ENCODE data around the gene SLC15A5. TPM values are rescaled to one million over a fixed set of nuclear protein-coding genes. Genes with fewer than 3 reads are reported as not detected.

The SLC15A5 gene, protein sequence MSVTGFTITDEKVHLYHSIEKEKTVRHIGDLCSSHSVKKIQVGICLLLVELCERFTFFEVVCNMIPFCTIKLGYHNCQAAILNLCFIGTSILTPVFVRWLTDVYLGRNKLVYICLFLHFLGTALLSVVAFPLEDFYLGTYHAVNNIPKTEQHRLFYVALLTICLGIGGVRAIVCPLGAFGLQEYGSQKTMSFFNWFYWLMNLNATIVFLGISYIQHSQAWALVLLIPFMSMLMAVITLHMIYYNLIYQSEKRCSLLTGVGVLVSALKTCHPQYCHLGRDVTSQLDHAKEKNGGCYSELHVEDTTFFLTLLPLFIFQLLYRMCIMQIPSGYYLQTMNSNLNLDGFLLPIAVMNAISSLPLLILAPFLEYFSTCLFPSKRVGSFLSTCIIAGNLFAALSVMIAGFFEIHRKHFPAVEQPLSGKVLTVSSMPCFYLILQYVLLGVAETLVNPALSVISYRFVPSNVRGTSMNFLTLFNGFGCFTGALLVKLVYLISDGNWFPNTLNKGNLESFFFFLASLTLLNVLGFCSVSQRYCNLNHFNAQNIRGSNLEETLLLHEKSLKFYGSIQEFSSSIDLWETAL
- not detected in 2 replicates for total RNA-seq

DNA sequence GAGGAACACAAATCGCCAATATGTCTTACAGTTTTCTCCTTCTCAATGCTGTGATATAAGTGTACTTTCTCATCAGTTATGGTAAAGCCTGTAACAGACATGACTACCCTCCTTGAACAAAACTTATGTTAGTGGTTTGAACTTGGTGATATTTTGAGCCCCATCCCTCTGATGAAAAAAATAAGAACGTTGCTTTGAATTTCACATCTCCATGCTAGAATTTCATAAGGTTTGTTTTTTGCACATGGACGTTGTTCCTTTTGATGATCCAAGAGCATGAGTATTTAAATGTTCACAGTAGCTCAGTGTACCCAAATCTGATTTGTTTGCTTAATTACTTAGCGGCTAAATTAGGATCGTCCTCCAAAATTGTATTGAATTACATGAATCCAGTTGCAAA lies at the start of gene SLC15A5:
Gene SLC15A5 (minus strand): TSS at position 101 of the 400 bp plus-strand sequence. CDS start 0 bp downstream, at position 101.
- DNase-seq (ENCODE audit: low read depth in 2 of 2) = no peak

DNA sequence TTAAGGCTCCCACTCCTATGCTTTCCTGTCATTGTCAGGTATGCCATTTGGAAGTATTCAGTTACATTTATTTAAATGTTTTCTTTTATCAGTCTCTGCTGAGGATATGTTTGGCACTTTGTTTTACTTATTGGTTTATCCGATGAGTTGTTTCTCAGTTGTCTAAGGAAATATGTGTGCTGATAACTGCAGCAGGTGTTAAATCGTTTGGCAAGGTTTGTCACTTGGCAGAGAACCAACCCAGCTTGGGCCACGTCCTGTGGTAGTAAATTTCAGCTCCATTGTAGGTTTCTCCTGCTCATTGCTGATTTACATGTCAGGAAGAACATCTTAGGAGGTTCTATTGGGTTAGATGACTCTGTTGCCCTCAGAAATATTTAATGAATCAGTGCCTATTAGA lies 47.9 kb upstream of the SLC15A5 start:
- DNase-seq (ENCODE audit: low read depth in 2 of 2) = peak in 1 of 2 donors; percentile 25

DNA sequence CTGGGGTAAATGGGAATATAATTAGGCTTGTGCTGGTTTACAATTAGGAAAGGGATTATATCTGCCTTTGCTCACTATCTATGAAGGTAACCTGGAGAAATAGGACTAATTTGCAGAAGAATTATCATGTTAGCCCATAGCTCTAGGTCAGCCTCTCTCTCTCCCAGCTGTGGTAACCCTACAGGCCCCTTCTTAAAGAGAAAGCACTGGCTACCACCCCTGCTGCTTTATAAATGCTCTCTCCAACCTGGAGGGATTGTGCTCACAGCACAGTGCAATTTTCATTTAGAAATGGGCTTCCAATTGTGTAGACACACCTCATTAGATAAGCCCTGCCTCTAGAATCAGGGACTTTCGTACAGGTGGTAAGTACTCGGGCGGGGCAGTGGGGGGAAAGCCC lies 47.3 kb upstream of the SLC15A5 start:
- no peak for DNase-seq (ENCODE audit: low read depth in 2 of 2)

DNA sequence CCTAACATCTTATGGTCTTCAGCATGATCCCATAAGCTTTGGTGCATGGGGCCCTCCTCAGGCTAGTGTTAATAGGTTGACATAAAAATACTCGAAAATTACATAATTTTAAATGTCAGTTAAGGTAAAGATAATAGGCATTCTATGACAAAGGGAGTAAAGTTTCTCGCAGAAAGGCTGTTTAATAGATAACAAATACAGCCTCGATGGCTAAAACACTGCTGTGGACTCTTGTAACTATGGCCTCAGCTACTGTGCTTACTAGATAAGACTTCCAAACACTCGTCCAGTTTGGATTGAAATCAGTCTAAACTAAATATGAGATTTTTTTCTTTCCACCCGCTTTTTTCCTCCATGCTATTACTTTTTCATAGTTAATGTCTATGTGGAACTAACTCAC lies 46.8 kb upstream of the SLC15A5 start:
- DNase-seq (ENCODE audit: low read depth in 2 of 2) = no peak

DNA sequence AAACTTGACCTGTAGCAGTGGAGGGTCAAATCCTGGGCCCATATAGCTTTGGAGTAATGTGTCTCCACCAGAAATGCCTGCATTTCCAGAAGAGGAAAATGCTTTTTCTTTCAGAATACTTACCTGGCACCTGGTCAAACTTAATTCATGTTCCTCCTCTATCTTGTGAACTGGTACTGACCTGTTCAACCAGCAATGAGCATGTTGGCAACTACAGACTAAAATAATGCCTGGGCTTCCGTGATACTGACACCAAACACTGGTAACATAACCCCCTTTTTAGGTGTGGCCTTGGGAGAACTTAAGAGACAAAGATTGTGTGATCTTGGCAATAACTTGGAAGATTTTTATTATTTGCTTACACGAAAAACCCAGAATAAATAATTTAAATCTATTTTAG lies 46.2 kb upstream of the SLC15A5 start:
- DNase-seq (ENCODE audit: low read depth in 2 of 2) = no peak

DNA sequence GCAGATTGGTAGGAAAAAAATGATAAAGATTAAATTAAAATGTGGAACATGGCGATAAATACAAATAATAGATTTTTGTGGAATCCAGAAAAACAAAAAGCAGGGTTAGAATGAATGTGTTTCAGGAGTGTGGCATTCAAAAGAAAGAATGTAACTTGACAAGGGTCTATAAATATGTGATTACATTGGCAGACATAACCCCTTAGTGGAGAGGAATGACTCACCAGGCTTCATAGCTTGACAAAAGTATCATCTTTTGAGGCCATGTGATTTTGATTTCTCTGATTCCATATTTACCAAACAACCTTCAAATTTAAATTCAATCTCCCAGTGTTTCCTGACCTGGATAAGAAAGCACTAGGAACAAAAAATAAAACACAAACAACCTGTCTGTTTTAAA lies 45.5 kb upstream of the SLC15A5 start:
- DNase-seq (ENCODE audit: low read depth in 2 of 2) = no peak

DNA sequence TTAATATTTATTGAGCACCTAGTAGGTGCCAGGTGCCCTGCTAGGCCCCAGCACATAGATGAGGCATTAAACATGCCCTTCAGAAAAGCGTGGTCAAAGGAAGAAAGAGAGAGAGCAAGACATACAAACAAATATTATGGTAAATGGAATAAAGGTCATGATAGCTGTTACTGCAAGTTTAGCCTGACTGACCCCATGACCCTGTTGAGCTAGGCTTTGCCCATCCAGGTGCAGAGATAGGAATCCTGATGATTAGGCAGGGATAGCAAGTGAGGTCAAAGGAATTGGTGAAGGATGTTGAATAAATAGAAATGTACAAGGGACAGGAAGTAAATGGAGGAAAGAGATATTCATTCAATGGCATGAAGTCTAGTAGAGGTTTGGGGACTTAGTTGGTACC lies 33.4 kb upstream of the SLC15A5 start:
- no peak for DNase-seq (ENCODE audit: low read depth in 2 of 2)

DNA sequence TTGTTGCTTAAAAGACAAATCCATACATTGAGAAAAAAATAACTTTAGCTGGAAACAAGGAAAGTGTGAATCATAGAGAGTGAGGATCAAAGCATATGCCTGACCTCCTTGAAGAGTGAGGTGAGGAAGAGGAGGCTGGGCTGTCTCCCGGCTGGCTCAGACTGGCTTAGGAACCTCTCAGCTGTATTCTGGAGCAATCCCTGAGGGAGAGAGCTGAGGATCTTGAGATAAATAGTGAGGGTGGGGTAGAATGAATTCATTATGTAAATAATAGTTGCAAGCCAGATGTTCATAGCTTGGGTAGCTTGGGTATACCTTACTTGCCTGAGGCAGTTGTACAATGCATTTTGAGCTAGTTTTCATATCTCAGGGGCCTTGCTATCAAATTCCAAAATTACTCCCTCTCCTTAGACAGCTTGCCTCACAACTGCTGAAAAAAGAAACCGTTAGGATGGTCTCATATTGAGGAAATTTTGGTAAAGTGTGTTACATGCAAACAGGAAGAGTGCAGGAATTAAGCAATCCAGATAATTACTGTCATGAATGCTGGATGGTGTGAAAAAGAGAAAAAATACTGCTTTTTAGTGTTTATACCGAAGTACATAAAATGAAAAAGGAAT lies 30.5 kb upstream of the SLC15A5 start:
- no peak for DNase-seq (ENCODE audit: low read depth in 2 of 2)

DNA sequence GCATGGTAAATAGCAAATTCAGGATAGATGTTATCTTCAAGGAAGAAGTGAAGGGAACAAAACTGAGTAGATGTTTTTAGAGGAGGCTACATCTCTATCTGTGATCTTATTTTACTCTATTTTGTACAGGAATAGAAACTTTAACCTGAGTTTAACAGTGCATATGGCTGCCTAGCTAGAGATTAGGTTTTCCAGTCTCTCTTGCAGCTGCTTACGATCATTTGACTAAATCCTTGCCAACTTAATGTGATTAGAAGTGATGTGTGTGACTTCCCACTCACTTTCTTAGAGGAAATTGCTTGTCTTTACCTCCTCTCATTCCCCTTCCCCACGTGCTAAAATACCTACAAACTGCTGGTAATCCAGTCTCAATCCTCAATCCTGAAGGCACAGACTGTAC lies 26.5 kb upstream of the SLC15A5 start:
- DNase-seq (ENCODE audit: low read depth in 2 of 2) = no peak

DNA sequence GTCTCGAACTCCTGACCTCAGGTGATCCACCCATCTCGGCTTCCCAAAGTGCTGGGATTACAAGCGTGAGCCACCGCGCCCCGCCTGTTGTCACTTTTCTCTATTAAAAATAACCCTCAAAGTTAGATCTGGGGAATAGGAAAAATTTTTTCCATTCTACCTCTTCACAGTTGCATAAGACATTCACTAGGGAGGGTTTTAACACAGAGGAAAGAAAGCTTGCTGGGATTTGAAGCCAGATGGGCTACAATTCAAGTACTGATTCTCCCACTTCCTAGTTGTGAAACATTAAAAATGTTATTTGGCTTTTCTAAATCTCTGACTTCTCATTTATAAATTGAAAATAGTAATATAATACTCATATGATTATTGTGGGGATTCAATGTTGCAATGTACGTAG lies 23.3 kb upstream of the SLC15A5 start:
- DNase-seq (ENCODE audit: low read depth in 2 of 2) = no peak

DNA sequence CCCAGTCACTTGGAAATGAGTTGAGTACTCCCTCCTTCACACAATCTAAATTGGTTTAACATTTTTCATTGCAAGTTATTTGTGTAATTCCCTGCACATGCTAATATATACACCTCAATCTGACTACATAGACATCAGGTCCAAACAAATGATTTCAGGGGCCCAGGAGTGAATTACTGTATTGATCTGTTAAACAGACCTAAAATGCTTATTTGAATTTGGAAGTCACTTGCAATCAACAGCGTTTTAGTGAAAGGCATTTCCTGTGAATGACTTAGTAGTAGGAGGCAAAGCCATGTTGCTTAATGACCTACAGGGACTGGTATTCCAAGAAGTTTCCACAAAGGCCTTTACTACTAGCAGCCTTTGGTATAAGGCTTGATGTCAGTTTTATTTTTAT lies 22.6 kb upstream of the SLC15A5 start:
- DNase-seq (ENCODE audit: low read depth in 2 of 2) = no peak

DNA sequence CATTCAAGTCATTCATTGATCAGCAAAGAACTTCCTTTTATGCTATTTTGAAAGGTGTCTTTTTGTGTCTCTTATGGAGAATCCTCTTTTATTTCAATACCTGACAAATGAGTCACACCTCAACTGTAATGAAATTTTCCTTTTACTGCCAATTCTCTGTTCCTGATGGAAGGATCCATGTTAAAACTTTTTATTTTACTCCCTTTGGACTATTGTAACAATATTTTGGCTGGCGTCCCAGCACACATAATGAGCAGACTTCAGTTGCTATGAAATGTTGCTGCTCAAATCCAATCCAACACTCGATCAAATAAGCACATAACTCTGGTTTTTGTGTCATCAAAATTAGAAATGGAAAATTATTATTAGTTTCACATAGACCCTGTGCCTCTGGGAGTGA lies 21.9 kb upstream of the SLC15A5 start:
- DNase-seq (ENCODE audit: low read depth in 2 of 2) = peak in 1 of 2 donors; percentile 1

DNA sequence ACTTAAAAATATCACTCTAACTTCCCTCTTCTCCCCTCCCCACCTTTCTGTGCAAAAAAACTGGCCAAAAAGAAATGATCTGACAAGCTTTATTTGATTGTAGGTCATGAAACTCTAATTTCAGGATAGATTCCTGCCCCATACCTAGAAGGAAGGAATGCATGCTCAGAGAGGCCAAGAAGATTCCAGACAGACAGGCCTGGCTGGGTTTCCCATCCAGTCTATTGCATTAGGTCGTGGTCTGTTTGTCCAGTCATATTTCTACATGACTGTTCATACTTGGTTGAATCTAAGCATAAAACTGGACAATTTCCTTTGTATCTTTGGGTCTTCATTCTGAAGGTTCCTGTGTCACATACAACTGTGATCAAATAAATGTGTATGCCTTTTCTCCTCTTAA lies 20.0 kb upstream of the SLC15A5 start:
- DNase-seq (ENCODE audit: low read depth in 2 of 2) = no peak

DNA sequence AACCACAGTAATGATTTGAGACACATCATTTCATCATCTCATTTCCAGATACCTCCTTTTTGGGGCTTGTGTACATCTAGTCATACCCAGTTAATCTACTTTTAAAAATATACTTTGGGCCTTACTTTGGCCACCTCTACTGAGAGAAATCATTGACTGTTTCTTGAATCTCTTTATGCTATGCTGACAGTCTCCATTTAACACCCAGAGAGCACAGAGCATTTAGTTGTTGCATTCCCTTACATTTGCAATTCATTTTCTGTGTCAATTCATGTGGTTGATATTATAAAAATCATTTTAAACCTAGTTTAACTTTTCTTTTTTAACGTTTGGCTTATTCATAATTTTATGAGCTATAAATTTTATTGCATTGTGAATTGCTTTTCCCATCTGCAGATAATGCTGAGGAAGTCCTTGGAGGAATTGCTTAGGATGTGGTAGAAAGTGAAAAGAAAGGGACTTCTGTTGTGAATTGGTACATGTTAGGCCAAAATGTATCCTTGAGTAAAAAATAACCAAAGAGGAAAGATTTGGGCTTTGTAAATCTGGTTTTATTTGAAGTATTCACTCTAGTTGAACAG lies 17.0 kb upstream of the SLC15A5 start:
- DNase-seq (ENCODE audit: low read depth in 2 of 2) = no peak

DNA sequence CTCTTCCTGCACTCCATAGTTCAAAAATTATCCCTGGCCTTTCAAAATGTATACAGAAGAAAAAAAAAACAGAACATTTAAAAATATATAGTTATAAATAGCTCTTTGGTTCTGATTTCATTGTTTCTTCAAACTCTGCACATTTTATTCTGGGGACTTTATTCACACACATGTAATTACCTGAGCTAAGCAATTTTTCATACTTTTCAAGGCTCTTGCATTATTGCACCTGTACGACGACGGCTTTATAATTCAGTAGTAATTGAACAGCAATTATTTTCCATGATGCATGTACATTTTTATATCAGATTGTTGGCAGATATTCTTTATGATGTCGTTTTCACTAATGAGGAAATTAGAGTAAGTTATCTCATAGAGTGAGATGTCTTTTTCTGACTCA lies 13.5 kb upstream of the SLC15A5 start:
- DNase-seq (ENCODE audit: low read depth in 2 of 2) = no peak

DNA sequence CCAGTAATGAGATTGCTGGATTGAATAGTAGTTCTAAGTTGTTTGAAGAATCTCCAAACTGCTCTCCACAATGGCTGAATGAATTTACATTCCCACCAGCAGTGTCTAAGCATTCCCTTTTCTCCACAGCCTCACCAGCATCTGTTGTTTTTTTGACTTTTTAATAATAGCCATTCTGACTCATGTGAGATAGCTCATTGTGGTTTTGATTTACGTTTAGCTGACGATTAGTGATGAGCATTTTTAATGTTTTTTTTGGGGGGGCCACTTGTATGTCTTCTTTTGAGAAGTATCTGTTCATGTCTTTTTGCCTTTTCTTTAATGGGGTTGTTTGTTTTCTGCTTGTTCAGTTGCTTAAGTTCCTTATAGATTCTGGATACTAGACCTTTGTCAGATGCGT lies 8.1 kb upstream of the SLC15A5 start:
- no peak for DNase-seq (ENCODE audit: low read depth in 2 of 2)

DNA sequence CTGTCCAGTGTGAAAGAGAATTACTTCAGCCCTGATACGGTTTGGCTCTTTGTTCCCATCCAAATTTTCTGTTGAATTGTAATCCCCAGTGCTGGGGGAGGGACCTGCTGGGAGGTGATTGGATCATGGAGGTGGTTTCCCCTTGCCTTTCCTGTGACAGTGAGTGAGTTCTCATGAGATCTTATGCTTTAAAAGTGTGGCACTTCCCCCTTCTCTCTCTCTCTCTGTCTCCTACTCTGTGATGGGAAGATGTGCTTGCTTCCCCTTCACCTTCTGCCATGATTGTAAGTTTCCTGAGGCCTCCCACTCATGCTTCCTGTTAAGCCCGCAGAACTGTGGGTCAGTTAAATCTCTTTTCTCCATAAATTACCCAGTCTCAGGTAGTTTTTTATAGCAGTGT lies 5.5 kb upstream of the SLC15A5 start:
- DNase-seq (ENCODE audit: low read depth in 2 of 2) = no peak

DNA sequence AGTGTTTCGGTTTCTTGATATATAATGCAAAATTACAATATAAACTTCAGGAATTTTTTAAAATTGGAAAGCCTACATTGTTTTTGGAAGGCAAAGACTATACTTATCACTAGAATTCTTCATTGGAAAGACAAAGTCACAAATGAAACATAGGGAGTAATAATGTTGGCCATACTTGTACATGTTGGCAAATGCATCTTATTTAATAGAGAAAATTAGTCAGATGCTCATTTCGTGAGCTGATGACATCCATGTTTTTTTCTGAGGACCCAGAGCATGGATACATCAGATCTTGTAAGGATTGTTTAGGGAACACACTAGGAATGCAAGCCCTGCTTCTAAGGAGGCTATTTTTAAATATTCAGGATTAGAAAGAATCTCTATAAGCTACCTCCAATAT lies 4.6 kb upstream of the SLC15A5 start:
- no peak for DNase-seq (ENCODE audit: low read depth in 2 of 2)

DNA sequence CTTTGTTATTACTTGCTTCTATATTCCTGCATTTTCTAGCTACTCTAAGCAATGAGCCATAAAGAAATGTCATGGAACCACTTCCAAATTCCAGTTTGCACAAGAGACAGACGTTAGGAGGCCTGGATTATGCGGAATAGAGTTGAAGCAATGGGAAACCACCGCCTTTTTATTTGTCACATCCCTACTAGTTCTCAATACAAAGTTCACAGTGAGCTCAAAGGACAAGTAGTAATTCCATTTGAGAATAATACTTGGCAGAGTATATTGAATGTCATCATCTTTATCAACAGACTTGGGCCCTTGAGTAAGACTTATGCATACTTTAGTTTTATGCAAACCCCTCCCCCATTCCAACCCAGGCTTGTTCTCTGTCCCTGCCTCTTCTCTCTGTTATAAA lies 3.7 kb upstream of the SLC15A5 start:
- no peak for DNase-seq (ENCODE audit: low read depth in 2 of 2)

DNA sequence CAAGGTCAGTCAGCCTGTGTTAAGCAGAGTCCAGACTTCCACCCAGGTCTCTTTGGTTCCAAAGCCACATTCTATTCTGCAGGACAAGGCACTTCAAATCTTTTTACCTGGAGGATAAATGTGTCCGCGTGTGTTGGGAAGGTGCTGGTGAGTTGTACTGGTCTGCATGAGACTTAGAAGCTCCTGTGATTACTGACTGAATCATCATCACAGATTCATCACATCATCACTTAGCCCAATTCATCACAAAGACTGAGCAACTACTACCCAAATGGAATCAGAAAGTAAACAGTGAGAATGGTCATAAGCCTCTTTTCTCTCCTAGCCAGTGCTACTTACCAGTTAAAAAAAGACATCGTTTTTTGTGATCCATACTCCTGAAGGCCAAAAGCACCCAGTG lies 5.3 kb downstream of the SLC15A5 start:
- DNase-seq (ENCODE audit: low read depth in 2 of 2) = no peak

DNA sequence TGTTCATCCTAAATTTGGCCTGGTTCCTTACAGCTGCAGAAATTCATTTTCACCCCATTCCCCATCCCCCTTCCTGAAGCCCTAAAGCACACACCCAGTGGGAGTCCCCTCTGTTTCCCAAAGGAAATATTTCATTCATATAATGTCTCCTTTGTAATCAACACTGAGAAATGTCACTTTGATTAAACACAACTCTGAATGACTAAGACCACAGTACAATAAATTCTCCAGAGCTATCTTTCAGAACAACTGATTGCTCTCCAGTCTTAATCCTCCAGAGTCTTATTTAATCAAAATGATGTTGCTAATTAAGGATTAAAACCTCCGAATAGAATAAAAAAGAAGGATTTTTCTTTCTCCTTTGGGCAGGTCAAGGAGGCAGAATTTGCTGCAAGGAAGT lies 6.4 kb downstream of the SLC15A5 start:
- DNase-seq (ENCODE audit: low read depth in 2 of 2) = no peak

DNA sequence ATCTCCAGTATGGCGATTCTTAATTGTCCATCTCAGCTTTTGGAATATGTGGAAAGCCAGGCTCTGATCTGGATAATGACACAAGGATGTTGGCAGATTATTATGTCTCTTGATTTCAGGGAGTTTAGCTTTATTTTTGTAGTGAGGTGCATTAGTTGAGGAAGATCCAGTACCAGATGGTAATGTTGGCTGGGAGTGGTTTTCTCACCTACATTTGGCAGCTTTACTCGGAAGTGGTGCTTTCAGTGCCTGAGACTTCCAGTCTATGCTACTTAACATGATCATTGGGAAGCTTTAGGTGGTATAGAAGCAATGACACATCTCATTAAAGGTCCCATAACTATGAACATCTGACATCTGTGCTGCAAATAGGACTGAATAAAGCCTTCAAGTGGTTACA lies 7.5 kb downstream of the SLC15A5 start:
- DNase-seq (ENCODE audit: low read depth in 2 of 2) = no peak

DNA sequence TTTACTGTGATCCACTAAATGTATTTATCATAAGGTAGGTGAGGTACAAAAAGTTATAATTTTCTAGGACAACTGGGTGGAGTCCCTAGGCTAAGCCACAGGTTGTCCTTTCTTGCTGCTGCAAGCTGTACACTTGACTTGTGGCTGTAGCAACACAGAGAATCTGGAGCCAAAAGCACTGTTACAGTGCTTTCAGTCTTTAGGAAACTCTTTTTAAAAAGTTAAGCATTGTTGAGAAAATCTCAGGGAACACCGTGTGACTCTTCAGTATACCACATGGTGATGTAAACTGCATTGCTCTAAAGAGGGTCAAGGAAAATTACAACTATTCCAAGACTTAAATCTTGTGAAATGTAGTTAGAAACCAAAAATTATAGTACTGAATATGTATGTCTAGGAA lies 11.4 kb downstream of the SLC15A5 start:
- no peak for DNase-seq (ENCODE audit: low read depth in 2 of 2)
